GM19099 (cell line): ENCODE data around the gene EIF4G3.
A peak's percentile ranks its signal among the peaks of the same experiment; 100 is the strongest.

Source experiments
- POLR2A ChIP-seq: IDR thresholded peaks from 3 replicates; pipeline ENCODE4 v1.6.1; 2011; ENCODE audit warnings: low read depth; ENCODE audit not compliant: insufficient read length; ENCODE audit errors: extremely low read depth

The EIF4G3 gene, protein sequence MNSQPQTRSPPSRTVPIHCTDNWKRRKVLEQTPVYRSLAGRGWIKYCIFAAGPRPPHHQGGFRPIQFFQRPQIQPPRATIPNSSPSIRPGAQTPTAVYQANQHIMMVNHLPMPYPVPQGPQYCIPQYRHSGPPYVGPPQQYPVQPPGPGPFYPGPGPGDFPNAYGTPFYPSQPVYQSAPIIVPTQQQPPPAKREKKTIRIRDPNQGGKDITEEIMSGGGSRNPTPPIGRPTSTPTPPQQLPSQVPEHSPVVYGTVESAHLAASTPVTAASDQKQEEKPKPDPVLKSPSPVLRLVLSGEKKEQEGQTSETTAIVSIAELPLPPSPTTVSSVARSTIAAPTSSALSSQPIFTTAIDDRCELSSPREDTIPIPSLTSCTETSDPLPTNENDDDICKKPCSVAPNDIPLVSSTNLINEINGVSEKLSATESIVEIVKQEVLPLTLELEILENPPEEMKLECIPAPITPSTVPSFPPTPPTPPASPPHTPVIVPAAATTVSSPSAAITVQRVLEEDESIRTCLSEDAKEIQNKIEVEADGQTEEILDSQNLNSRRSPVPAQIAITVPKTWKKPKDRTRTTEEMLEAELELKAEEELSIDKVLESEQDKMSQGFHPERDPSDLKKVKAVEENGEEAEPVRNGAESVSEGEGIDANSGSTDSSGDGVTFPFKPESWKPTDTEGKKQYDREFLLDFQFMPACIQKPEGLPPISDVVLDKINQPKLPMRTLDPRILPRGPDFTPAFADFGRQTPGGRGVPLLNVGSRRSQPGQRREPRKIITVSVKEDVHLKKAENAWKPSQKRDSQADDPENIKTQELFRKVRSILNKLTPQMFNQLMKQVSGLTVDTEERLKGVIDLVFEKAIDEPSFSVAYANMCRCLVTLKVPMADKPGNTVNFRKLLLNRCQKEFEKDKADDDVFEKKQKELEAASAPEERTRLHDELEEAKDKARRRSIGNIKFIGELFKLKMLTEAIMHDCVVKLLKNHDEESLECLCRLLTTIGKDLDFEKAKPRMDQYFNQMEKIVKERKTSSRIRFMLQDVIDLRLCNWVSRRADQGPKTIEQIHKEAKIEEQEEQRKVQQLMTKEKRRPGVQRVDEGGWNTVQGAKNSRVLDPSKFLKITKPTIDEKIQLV (N-terminal part only)

DNA sequence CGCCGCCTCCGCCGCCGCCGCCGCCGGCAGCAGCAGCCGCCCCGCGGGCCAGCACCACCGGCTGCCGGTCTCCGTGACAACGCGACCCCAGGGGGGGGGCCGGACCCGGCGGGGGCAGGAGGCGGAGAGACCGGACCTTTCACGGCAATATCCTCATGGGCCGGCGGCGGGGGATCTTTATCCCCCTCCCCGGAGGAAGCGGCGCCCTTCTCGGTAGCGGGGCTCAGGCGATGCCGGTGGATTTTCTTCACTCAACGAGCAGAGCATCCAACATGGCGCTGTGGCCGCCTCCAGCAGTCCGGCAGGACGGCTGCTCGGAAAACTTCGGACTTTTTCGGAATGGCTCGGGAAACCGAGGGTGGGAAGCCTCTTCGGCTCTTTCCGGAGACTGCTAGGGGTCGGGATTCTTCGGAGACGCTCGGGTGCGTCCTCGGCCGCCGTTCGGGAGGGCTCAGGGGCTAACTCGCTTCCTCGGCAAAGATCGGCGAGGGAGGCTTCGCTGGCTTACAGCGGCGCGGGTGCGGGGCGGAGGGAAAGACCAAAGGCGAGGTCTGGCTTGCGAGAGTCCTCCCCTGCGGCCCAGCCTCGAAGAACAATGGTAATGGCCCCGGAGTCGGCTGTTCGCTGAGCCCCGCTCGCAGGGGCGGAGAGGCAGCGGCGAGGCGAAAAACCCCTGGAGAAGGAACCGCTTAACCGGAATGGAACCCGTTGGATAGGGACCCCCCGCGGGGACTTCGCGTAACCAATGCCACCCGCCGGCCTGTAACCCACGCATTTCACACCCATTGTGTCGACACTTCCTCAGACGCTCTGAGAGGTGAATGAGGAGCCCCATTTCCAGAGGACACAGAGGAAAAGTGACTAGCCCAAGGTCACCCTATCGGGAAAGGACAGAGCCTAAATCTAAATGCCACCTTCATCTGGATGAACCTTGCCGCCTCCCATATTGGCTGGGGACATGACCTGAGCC is at the start of gene EIF4G3:
TSS of gene EIF4G3 (minus strand) at position 312 of the 970 bp plus-strand sequence. CDS start 174,155 bp downstream, outside the sequence.
- peak; percentile 88 for TF ChIP-seq POLR2A

DNA sequence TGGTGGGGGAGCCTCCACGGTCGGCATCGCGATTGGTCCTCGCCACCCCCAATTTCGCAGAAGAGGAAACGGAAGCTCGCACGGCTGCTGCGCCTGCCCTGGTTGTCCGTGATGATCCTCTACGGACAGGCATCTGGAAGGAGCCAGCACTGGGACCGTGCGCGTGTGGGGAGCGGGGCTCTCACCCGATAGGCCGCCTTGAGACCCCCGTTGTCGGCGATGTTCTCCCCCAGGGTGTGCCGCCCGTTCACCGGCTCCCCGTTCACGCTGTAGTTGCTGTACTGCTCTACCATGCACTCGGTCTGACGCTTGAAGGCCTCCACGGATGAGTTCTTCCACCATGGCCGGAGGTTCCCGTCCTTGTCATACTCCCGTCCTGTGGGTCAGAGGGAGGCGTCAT is 48.4 kb upstream of the EIF4G3 start:
- TF ChIP-seq POLR2A, result no peak

DNA sequence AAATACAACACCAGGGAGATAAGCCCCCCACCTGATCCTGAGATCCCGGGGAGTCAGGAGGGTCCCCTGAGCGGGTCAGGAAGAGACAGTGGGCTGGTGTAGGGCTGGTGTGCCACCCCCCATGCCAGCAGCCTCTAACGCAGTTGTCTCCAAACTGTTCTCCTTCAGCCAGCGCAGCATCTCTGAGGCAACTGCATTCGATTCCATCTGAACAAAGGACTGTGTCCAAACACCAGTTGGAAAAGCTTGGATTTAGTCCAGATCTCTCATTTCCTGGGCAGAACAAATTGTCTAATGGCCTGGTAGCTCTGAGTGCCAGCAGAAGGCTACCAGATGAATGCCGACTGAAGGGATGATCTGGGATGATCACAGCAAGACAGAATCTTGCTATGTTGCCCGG is 44.1 kb upstream of the EIF4G3 start:
- no peak for TF ChIP-seq POLR2A

DNA sequence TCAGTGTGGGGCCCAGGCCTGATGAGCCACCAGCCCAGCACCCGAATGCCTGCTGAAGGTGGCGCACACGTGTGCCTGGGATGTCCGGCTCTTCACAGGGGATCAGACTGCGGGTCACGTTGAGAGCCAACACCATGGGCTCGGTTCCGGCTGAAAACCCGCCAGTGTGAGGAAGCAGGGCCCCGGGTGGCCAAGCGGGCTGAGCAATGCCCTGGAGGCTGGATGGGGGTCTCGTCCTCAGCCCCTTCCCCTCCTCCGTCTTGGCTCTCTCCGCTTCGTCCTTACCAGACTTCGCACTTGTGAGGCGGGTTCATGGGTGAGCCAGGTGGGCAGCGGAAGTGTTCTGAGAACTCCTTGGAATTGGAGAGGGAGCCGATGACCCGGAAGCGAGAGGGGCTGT is 43.0 kb upstream of the EIF4G3 start:
- no peak for TF ChIP-seq POLR2A

DNA sequence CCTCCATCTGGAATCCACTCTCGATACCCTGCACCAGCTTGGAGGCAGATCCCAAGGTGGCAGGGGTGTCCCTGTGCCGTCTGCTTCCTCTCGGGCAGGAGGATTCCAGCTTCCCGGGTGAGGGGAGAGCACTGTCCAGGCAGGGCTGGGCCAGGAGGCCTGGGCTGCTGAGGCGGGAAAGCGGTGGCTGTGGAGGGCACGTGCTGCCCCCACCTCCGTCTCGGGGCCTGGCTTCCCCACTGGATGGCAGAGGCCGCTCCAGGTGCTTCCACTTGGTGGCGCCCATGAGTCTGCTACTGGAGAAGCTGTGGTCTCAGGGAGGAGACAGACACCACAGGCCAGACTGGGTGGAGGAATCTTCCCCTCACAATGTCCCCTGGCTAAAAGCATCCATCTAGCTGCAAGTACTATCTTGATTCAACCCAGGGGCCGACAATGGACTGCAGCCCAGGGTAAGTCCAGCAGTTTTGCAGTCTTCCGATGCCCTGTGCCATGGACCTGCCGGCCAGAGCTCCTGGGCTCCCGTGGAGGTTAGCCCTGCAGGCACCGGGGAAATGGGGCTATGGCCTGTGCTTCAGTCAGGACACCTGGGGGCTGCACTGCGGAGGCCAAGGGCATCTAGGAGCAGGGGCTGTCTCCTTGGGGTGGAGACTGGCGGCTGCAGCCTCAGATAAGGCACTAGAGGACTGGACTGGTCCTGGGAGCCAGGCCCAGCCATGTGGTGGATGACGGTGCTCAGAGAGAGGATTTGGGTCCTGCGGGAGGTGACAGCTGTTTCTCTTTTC is 41.3 kb upstream of the EIF4G3 start:
- TF ChIP-seq POLR2A, result no peak

DNA sequence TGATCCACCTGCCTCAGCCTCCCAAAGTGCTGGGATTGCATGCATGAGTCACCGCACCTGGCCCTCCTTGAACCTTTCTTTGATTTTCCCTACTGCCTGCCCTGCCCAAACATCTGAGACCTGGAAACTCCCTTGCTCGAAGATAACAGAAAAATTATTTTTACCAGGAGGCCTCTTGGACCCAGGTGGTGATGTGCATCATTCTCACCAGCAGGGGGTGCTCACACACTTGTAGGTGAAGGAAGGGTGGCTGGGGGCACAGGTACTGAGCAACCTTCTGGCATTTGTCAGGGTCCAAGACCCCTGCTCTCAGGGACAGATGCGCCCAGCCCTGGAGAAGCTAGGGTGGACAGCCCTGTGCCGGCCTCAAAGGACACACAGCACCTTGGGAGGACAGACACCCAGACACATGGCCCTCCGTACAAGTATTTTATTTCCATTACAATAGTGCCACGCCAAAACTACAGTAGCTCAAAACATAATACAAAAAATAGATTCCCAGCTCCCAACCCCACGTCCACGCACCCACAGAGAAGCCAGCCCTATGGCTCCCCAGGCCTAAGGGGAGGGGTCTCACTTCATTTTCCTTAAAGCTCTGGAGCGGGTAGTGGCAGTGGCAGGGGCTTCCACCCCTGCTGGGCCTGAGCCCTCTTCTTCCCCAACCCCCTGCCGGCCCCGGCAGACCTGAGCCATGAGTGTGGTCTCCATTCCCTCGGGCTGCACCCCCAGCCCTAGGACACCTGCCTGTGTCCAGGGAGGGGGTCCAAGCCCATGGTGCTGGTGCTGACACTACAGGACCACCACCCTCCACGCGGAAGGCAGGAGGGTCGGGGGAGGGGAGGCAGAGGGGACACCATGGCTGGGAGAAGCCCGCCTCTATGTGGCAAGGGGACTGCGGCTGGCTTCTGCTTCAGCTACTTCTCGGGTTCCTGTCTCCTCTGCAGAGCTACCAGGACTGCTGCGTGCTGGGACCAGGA is 40.4 kb upstream of the EIF4G3 start:
- TF ChIP-seq POLR2A, result no peak

DNA sequence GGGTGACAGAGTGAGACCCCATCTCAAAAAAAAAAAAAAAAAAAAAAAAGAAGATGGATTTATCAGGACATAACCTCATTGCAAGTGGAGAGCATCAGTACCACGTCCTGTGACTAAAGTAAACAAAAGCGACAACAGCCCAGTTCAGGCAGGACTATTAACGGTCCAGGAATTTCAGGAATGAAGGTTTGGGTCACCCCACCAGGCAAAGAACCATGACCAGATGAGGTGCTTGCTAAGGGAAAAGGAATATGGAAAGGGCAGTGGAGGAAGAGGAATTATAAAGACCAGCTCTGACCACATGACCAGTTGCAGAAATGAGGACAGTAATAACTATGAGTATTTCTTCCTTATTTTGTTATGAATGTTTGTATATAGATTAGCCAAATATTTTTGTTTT is 35.4 kb upstream of the EIF4G3 start:
- no peak for TF ChIP-seq POLR2A

DNA sequence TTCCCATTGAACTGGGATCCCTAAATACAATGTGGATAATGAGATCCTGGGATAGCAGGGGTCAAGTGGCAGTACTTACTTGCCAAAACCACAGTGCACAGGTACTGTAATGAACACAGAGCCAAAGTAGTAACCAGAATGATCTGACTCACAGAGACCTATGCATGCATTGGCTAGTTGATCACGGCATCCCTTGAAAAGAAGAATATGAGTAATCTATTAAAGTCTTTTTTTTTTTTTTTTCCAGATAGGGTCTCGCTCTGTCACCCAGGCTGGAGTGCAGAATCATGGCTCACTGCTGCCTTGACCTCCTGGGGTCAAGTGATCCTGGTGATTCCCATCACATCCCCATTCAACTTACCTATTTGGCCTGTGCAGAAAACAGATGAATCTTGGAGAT is 29.4 kb upstream of the EIF4G3 start:
- TF ChIP-seq POLR2A, result no peak

DNA sequence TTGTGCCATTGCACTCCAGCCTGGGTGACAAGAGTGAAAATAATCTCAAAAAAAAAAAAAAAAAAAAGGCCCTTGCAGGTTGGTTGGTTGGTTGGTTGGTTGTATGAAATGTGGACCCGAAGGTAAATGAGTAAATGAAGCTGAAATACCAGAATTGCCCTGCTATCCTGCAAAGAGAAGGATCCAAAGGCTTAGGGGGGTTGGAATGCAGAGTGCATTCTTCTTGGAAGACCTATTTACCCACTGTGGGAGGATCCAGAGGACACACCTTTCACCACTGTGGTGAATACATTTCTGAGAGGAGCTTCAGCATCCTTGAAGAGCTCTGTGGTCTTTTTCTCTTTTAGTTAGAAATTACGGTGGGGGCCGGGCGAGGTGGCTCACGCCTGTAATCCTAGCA is 28.7 kb upstream of the EIF4G3 start:
- no peak for TF ChIP-seq POLR2A

DNA sequence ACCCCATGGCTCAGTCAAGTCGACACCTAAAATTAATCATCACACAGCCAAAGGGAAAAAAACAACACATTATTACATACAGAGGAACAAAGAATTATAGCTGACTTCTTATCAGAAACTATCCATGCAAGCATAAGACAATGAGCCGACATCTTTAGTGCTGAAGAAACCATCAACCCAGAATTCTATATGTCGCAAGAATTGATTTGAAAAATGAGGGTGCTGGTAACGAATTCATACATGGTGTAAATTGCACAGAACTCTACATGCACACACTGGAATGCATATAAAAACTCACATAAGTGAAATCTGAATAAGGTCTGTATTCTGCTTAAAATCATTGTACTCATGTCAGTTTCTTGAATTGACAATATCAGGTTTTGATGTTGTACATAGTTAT is 25.0 kb upstream of the EIF4G3 start:
- TF ChIP-seq POLR2A, result no peak

DNA sequence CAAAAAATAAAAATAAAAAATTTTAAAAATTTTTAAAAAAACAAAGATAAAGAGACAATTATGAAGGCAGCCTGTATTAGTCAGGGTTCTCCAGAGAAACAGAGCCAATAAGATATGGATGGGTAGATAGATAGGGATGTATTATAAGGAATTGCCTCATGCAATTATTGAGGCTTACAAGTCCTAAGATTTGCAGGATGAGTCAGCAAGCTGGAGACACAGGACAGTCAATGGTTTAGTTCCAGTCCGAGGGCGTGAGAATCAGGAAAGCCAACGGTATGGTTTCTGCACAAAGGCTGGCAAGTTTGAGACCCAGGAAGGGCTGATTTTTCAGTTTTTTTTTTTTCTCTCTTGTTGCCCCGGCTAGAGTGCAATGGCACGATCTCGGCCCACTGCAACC is 24.1 kb upstream of the EIF4G3 start:
- no peak for TF ChIP-seq POLR2A

DNA sequence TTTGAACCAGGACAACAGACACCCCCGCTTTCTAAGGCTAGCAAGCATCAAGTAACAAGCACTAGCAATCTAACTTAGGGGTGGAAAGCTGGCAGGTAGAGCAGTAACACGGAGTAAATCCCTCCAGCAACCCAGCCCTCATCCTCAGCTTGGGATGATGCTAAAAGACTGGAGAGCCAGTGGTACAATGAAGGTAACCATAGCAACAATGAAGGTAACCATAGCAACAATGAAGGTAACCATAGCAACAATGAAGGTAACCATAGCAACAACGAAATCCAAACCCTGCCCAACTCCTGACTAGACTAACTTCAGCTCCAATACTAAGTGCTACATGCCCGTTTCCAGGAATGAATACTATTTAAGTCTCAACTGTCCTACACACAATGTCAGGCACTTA is 22.2 kb upstream of the EIF4G3 start:
- no peak for TF ChIP-seq POLR2A

DNA sequence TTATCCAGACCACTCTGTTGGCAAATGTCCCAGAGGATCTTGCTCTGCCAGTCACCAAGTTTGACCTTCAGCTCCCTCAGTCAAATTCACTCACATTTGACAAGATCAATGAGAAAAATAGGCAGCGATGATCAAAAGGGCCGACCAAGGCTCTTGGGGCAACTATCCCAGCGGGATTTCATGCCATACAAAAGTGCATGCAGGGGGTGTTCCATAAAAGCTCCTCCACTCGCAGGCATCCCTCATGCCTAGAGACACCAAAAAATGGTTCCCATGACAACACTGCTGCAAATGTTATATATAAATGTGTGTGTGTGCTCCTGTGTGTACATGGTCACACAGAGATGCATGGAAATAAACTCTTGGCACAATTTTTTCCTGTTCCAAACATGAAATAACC is 16.2 kb upstream of the EIF4G3 start:
- TF ChIP-seq POLR2A, result no peak

DNA sequence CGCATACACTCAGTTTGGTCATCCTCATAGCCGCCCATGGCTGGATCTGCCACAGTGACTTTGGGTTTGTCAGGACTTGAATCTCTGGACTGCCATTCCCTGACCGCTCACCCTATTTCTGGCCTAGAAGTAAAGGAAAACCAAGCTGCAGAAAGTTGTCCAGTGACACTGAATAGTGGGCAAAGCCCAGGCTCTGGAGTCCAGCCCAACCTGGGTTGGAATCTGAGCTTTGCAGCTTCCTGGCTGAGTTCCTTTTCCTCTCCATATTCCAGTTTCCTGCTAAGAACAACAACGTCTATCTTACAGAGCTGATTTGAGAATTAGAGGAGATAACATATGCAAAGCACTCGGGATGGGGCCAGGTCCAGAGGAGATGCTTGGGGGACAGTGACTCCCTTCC is 15.6 kb upstream of the EIF4G3 start:
- TF ChIP-seq POLR2A, result no peak
